CD14-positive monocyte (primary cell): ENCODE data around the gene PSMB2. TPM values are rescaled to one million over a fixed set of nuclear protein-coding genes. Genes with fewer than 3 reads are reported as not detected.

ENCODE experiments used
- DNase-seq, 3 donors: peaks; one replicate each; pipeline ENCODE4 v3.0.0-alpha.2; 2011 to 2022
- H2AFZ ChIP-seq: 2 replicates; pipeline ENCODE4 v1.6.0; 2012; ENCODE audit warnings: mild to moderate bottlenecking, low read depth, low read length, inconsistent platforms; ENCODE audit not compliant: insufficient read depth, poor library complexity, severe bottlenecking
- H3K27ac ChIP-seq, 2 donors: 1 replicate in 1 of 2; 2 replicates in 1 of 2; pipeline ENCODE4 v1.5.1; 2012 to 2013; ENCODE audit warnings: low read length in 2 of 2, control low read depth in 1 of 2, inconsistent platforms in 1 of 2, low read depth in 1 of 2, mild to moderate bottlenecking in 1 of 2
- H3K27me3 ChIP-seq, 2 donors: one replicate each; pipeline versions ENCODE4 v1.6.0 to v1.6.1; 2011 to 2013; ENCODE audit warnings: low read length in 2 of 2; ENCODE audit not compliant: control insufficient read depth in 2 of 2, insufficient read depth in 2 of 2
- H3K36me3 ChIP-seq, 2 donors: replicated peaks in 1 of 2; 1 replicate in 1 of 2; 2 replicates in 1 of 2; pipeline versions ENCODE4 v1.5.1 to v1.6.1; 2012 to 2013; ENCODE audit warnings: low read length in 2 of 2, control low read depth in 1 of 2, inconsistent platforms in 1 of 2, mild to moderate bottlenecking in 1 of 2; ENCODE audit not compliant: insufficient read depth in 2 of 2, control insufficient read depth in 1 of 2
- H3K4me1 ChIP-seq, 2 donors: 1 replicate in 1 of 2; 2 replicates in 1 of 2; pipeline versions ENCODE4 v1.5.1 to v1.6.1; 2012 to 2013; ENCODE audit warnings: low read length in 2 of 2, control low read depth in 1 of 2, inconsistent platforms in 1 of 2, mild to moderate bottlenecking in 1 of 2, moderate library complexity in 1 of 2; ENCODE audit not compliant: insufficient read depth in 2 of 2, control insufficient read depth in 1 of 2
- H3K4me2 ChIP-seq: replicated peaks from 2 replicates; pipeline ENCODE3; 2012; ENCODE audit warnings: low read length, moderate library complexity, mild to moderate bottlenecking; ENCODE audit not compliant: poor library complexity, severe bottlenecking; ENCODE audit errors: extremely low read depth
- H3K4me3 ChIP-seq, 3 experiments: fragments of 200-600 bp in 1 of 3; sonication (generic) in 1 of 3; replicated peaks in 1 of 3; 1 replicate in 2 of 3; 2 replicates in 1 of 3; pipeline ENCODE4 v1.5.1; 2011 to 2013; ENCODE audit warnings: low read length in 3 of 3, mild to moderate bottlenecking in 3 of 3, control low read depth in 2 of 3, low read depth in 2 of 3, inconsistent platforms in 1 of 3, moderate library complexity in 1 of 3
- H3K79me2 ChIP-seq: 2 replicates; pipeline ENCODE4 v1.6.0; 2012; ENCODE audit warnings: mild to moderate bottlenecking, control low read depth, inconsistent platforms, low read length, moderate library complexity; ENCODE audit not compliant: insufficient read depth
- H3K9ac ChIP-seq: 2 replicates; pipeline ENCODE4 v1.6.0; 2017; ENCODE audit warnings: low read length, mild to moderate bottlenecking; ENCODE audit not compliant: insufficient read depth, poor library complexity, severe bottlenecking
- H3K9me3 ChIP-seq, 2 donors: replicated peaks in 1 of 2; 1 replicate in 1 of 2; 2 replicates in 1 of 2; pipeline versions ENCODE4 v1.5.1 to v1.6.1; 2012 to 2013; ENCODE audit warnings: low read length in 2 of 2, control low read depth in 1 of 2; ENCODE audit not compliant: control insufficient read depth in 1 of 2, insufficient read depth in 1 of 2
- H4K20me1 ChIP-seq: 2 replicates; pipeline ENCODE4 v1.6.0; 2012; ENCODE audit warnings: mild to moderate bottlenecking, low read length, control low read depth, moderate library complexity; ENCODE audit not compliant: insufficient read depth
- H3K27ac Mint-ChIP-seq, 7 donors: one replicate each; pipeline ENCODE4 v1.8.0; 2020; ENCODE audit warnings: mild to moderate bottlenecking in 7 of 7, mixed read lengths in 7 of 7, moderate library complexity in 6 of 7, inconsistent platforms in 2 of 7
- H3K27me3 Mint-ChIP-seq, 3 donors: one replicate each; pipeline ENCODE4 v1.8.0; 2021 to 2022; ENCODE audit warnings: low read depth in 3 of 3, mild to moderate bottlenecking in 3 of 3, mixed read lengths in 3 of 3, moderate library complexity in 3 of 3, inconsistent platforms in 1 of 3
- H3K36me3 Mint-ChIP-seq, 2 donors: one replicate each; pipeline ENCODE4 v1.8.0; 2020; ENCODE audit warnings: mixed read lengths in 2 of 2, inconsistent platforms in 1 of 2, mild to moderate bottlenecking in 1 of 2
- H3K4me1 Mint-ChIP-seq: one replicate; pipeline ENCODE4 v1.8.0; 2020; ENCODE audit warnings: mild to moderate bottlenecking, mixed read lengths
- H3K4me3 Mint-ChIP-seq, 2 donors: one replicate each; pipeline ENCODE4 v1.8.0; 2020; ENCODE audit warnings: mild to moderate bottlenecking in 2 of 2, mixed read lengths in 2 of 2, moderate library complexity in 1 of 2
- H3K9me3 Mint-ChIP-seq, 7 donors: one replicate each; pipeline ENCODE4 v1.8.0; 2020 to 2022; ENCODE audit warnings: mixed read lengths in 7 of 7, mild to moderate bottlenecking in 6 of 7, moderate library complexity in 6 of 7, inconsistent platforms in 2 of 7
- WGBS: methylation state at CpG from one replicate; pipeline ENCODE4 v1.1.5; 2013; ENCODE audit warnings: missing lambda C conversion rate; ENCODE audit not compliant: insufficient coverage; 5-methylcytosine and 5-hydroxymethylcytosine counted together
- intact Hi-C, 2 donors: fragments of 100-400 bp; cut with micrococcal nuclease; formaldehyde crosslinking; loops; one replicate each; pipeline versions ENCODE4 v1.15.0 to v1.15.1; 2023
- polyA plus RNA-seq, 3 donors: library from polyadenylated mRNA; depleted of rRNA in 1 of 3; unstranded in 2 of 3; stranded (reverse) in 1 of 3; fragments of 300-500 nt in 2 of 3; fragments of >200 nt in 1 of 3; fragmentation: Illumina TruSeq in 2 of 3; gene quantifications; 1 replicate in 2 of 3; 2 replicates in 1 of 3; pipeline ENCODE4 v1.2.3, GENCODE V29; 2012 to 2021
- TF ChIP-seq, protein P1 (sequence below): fragments of 200-600 bp; IDR thresholded peaks from one replicate; pipeline ENCODE4 v1.8.0; 2022; ENCODE audit warnings: antibody characterized with exemption, mild to moderate bottlenecking

PSMB2 gene
- polyA plus RNA-seq, 3 donors, result 27.9 to 84.1 (median 78.6) TPM

DNA sequence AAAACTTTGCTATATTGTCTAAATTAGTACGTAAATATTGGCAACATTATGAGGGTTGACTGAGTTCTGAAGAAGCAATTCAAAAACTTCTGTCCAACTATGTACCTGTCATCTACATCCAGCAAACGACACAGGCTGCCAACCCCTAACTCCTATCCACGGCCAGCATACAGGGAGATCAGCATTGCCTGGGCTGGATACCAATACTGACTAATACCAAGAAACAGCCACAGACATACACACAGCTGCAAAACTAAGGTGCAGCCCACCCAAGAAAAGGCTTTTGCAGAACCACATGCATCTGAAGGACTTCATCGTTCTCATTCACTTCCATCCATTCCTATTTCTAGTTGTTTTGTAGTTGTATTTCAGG is 86.1 kb downstream of the PSMB2 start:
- H3K9me3 ChIP-seq, result no peaks in the 10 kb centered on the region
- H3K27me3 Mint-ChIP-seq, result peaks cover 0 to 1% (median 0%) of the 10 kb centered on the region in 3 donors
- H3K27ac Mint-ChIP-seq, result no peak overlapping the region
- peaks cover 30 to 42% of the 10 kb centered on the region in 2 donors for H3K36me3 Mint-ChIP-seq
- H3K4me1 ChIP-seq, result peaks cover 27 to 39% of the 10 kb centered on the region in 2 donors
- no peak overlapping the region for H2AFZ ChIP-seq
- H3K27ac ChIP-seq, result no peak overlapping the region
- intact Hi-C loops, result loop anchor here (5.0 to 10.0 kb wide), 5 partner anchors 103 to 363 kb away; partner anchors contain the start of gene SFPQ (in 2 of the 2)
- H3K79me2 ChIP-seq, result peaks cover 70% of the 10 kb centered on the region
- H3K4me3 ChIP-seq, result no peak overlapping the region
- peaks cover 51% of the 10 kb centered on the region for H3K4me1 Mint-ChIP-seq
- no peak overlapping the region for H3K9ac ChIP-seq
- TF ChIP-seq, protein P1, sequence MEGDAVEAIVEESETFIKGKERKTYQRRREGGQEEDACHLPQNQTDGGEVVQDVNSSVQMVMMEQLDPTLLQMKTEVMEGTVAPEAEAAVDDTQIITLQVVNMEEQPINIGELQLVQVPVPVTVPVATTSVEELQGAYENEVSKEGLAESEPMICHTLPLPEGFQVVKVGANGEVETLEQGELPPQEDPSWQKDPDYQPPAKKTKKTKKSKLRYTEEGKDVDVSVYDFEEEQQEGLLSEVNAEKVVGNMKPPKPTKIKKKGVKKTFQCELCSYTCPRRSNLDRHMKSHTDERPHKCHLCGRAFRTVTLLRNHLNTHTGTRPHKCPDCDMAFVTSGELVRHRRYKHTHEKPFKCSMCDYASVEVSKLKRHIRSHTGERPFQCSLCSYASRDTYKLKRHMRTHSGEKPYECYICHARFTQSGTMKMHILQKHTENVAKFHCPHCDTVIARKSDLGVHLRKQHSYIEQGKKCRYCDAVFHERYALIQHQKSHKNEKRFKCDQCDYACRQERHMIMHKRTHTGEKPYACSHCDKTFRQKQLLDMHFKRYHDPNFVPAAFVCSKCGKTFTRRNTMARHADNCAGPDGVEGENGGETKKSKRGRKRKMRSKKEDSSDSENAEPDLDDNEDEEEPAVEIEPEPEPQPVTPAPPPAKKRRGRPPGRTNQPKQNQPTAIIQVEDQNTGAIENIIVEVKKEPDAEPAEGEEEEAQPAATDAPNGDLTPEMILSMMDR, result no peak
- WGBS, result 81% methylated on average over 2 of the region's 4 CpGs
- H3K4me3 Mint-ChIP-seq, result no peak overlapping the region
- no peak overlapping the region for H3K4me2 ChIP-seq
- H3K27me3 ChIP-seq, result no peaks in the 10 kb centered on the region
- no peak for DNase-seq
- peaks cover 35 to 44% of the 10 kb centered on the region in 2 donors for H3K36me3 ChIP-seq
- H3K9me3 Mint-ChIP-seq, result no peaks in the 10 kb centered on the region
- H4K20me1 ChIP-seq, result peaks cover 35% of the 10 kb centered on the region

DNA sequence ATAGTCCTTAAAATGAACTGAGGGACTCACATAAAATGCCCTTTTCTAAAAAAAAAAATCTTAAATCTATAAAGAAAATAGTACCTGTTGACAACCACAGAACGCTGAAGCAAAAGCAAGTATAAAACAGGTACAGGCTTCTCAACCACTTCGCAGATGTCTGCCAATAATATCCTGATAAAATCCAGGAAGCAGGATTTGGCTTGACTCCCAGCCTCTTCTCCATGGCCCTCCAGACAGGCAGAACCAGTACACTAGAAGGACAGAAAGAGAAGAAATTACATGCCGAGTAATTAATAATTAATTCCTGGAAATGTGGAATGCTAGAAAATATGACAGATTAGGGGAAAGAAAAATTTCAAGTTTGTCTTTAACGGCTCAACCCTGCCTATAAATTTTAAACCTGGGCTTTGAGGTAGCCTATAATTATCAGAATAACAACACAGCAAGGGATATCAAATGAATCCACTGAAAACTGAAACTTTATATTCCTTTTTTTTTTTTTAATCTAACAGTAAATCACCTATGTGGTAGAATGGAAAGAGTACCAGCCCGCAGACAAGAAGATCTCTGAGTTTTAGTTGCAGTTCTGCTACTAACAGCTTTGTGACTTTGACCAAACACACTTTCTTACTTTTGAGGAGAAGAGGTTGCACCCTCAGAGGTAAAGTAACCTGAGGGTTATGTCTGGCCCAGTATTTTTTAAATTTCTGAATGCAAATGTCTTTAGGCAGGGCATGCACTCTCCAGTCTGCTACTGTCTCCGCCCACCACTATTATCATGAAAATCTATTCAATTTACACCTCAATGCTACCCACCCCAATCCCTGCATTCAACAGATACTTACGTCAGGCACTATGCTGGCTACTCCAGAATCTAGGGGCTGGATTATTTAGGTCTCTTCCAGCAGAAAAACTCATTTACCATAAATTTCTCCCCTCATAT is 86.8 kb downstream of the PSMB2 start:
- Histone ChIP-seq H3K4me3 (no peak overlapping the region), H3K9me3 (no peaks in the 10 kb centered on the region), H4K20me1 (peaks cover 32% of the 10 kb centered on the region), H3K36me3 (peaks cover 40 to 49% of the 10 kb centered on the region in 2 donors), H3K4me1 (peaks cover 27 to 38% of the 10 kb centered on the region in 2 donors), H3K9ac (no peak overlapping the region), H3K4me2 (no peak overlapping the region), H2AFZ (no peak overlapping the region), H3K27me3 (no peaks in the 10 kb centered on the region), H3K79me2 (peaks cover 76% of the 10 kb centered on the region), H3K27ac (no peak overlapping the region)
- Mint-ChIP-seq H3K36me3 (peaks cover 35 to 48% of the 10 kb centered on the region in 2 donors), H3K4me3 (no peak overlapping the region), H3K27me3 (peaks cover 0 to 1% (median 0%) of the 10 kb centered on the region in 3 donors), H3K4me1 (peaks cover 44% of the 10 kb centered on the region), H3K9me3 (no peaks in the 10 kb centered on the region), H3K27ac (peak overlapping the region in 1 of 7 donors; percentile 36)
- no peak for DNase-seq
- intact Hi-C loops, result loop anchor here (5.0 to 10.0 kb wide), 5 partner anchors 102 to 362 kb away; partner anchors contain the start of gene SFPQ (in 2 of the 2)
- TF ChIP-seq, protein P1, result no peak
- 90% methylated on average over 2 of the region's 7 CpGs for WGBS
